Erythroblast (primary cell): ENCODE measurements around the gene ZNF143.

Experiments
- GATA1 ChIP-seq: IDR thresholded peaks from 2 replicates; pipeline ENCODE4 v1.6.1; 2011; ENCODE audit warnings: low read depth, mild to moderate bottlenecking, control low read depth, low read length, moderate library complexity
- POLR2A ChIP-seq: IDR thresholded peaks from 2 replicates; pipeline ENCODE4 v1.6.1; 2011; ENCODE audit warnings: mild to moderate bottlenecking, low read length

DNA sequence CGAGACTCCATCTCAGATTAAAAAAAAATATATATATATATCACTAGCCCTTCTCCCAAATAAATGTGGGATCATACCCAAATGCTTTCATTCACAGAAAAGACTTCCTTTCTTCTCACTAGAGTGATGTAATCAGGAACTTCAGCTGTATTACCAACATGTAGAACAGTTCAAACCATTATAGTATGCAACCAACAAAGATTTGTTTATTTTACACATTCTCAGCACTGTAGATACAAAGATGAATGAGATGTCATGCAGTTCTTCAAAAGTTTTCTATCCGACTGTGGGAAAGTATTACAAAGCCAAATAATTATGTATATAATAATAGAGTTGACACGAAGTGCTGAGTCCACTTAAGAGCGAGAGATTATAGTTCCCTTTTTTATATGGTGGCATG, 22.2 kb upstream of the ZNF143 start:
- TF ChIP-seq POLR2A (no peak), GATA1 (no peak)
